Right cardiac atrium (tissue), 5 donors: Measurements from ENCODE around the gene BCAS3. TPM values are rescaled to one million over a fixed set of nuclear protein-coding genes. Genes with fewer than 3 reads are reported as not detected.

Experiments
- ATAC-seq, 2 donors: fragments of 200-7000 bp; cut with Tn5 transposase; one replicate each; pipeline versions ENCODE4 v1.8.0 to v1.9.1; 2020; ENCODE audit warnings: moderate library complexity in 2 of 2, mild to moderate bottlenecking in 1 of 2
- DNase-seq, 3 donors: peaks; one replicate each; pipeline ENCODE4 v3.0.0-alpha.2; 2020
- H3K27ac ChIP-seq: one replicate; pipeline ENCODE4 v1.5.1; 2013; ENCODE audit warnings: mild to moderate bottlenecking, low read length, control low read depth, moderate library complexity
- H3K27me3 ChIP-seq: one replicate; pipeline ENCODE4 v1.6.1; 2013; ENCODE audit not compliant: control insufficient read depth, insufficient read depth
- H3K4me1 ChIP-seq: one replicate; pipeline ENCODE4 v1.6.1; 2013; ENCODE audit warnings: low read length; ENCODE audit not compliant: control insufficient read depth, insufficient read depth
- H3K4me3 ChIP-seq: one replicate; pipeline ENCODE4 v1.5.1; 2013; ENCODE audit warnings: low read length, control low read depth
- H3K9me3 ChIP-seq: one replicate; pipeline ENCODE4 v1.6.1; 2013; ENCODE audit warnings: low read length; ENCODE audit not compliant: control insufficient read depth
- WGBS: extraction: QIAGEN DNeasy Blood & Tissue Kit; methylation state at CpG from one replicate; pipeline ENCODE4 v1.1.7; 2013; 5-methylcytosine and 5-hydroxymethylcytosine counted together
- intact Hi-C, 4 donors: fragments of 100-400 bp; cut with DNase I; formaldehyde crosslinking; loops; one replicate each; pipeline versions ENCODE4 v1.11.0 to v1.14.0; 2022 to 2023
- polyA plus RNA-seq: library from polyadenylated mRNA; stranded (reverse); fragments of 200-250 nt; gene quantifications from one replicate; pipeline ENCODE4 v1.2.3, GENCODE V29; 2013
- total RNA-seq, 4 donors: library from RNA; stranded (reverse); fragmentation: NEBNext Ultra II Directional; extraction: Animal tissue kit (Norgen Biotek cat#: 25700); gene quantifications; one replicate each; pipeline ENCODE4 v1.2.1, GENCODE V29; 2021
- donor health status: healthy with polysubstance abuse.
- donor health status: DM: no; HTN: yes; CAD: no.
- donor health status: DM: no; HTN: no; CAD: no.
- donor health status: DM: no; HTN: yes; CAD: no; lungs with severe emphysema.
- donor health status: DM: yes; HTN: yes; CAD: no.

BCAS3 gene
- total and polyA plus RNA-seq, 5 donors, result 6.6 to 19.6 (median 19.1) TPM

GRCh38 chr17:60904582-60904981, 226.9 kb downstream of the BCAS3 start:
- intact Hi-C loops, result no loop called here
- Histone ChIP-seq H3K4me1 (no peaks in the 10 kb centered on the region), H3K9me3 (no peaks in the 10 kb centered on the region), H3K27ac (no peak overlapping the region), H3K27me3 (no peaks in the 10 kb centered on the region), H3K4me3 (no peak overlapping the region)
- 97% methylated on average over 2 of the region's 2 CpGs for WGBS
- ATAC-seq (no peak), DNase-seq (no peak)

GRCh38 chr17:60905709-60906108, 228.1 kb downstream of the BCAS3 start:
- intact Hi-C loops, result no loop called here
- H3K4me1 ChIP-seq, result no peaks in the 10 kb centered on the region
- no peak overlapping the region for H3K4me3 ChIP-seq
- DNase-seq (no peak), ATAC-seq (no peak)
- H3K9me3 ChIP-seq, result no peaks in the 10 kb centered on the region
- no peaks in the 10 kb centered on the region for H3K27me3 ChIP-seq
- H3K27ac ChIP-seq, result no peak overlapping the region
- WGBS, result 97% methylated on average over 3 of the region's 3 CpGs

- 66% methylated on average over 4 of the region's 4 CpGs for WGBS
- no peak for ATAC-seq
- intact Hi-C loops, result no loop called here
Observed at GRCh38 chr17:60908324-60908723, 230.7 kb downstream of the BCAS3 start.

GRCh38 chr17:60909405-60909804, 231.8 kb downstream of the BCAS3 start:
- H3K27me3 ChIP-seq, result no peaks in the 10 kb centered on the region
- 86% methylated on average over 1 of the region's 1 CpG for WGBS
- no peaks in the 10 kb centered on the region for H3K4me1 ChIP-seq
- H3K9me3 ChIP-seq, result no peaks in the 10 kb centered on the region
- ATAC-seq (no peak), DNase-seq (no peak)
- no peak overlapping the region for H3K4me3 ChIP-seq
- H3K27ac ChIP-seq, result no peak overlapping the region
- intact Hi-C loops, result no loop called here

More at GRCh38 chr17:60908324-60908723, 230.7 kb downstream of the BCAS3 start:
- H3K27me3 ChIP-seq, result no peaks in the 10 kb centered on the region
- H3K4me1 ChIP-seq, result no peaks in the 10 kb centered on the region
- no peaks in the 10 kb centered on the region for H3K9me3 ChIP-seq
- no peak overlapping the region for H3K27ac ChIP-seq
- DNase-seq, result no peak
- no peak overlapping the region for H3K4me3 ChIP-seq

GRCh38 chr17:60910415-60910814, 232.8 kb downstream of the BCAS3 start:
- ATAC-seq (no peak), DNase-seq (no peak)
- intact Hi-C loops, result no loop called here
- WGBS, result 98% methylated on average over 6 of the region's 6 CpGs
- no peaks in the 10 kb centered on the region for H3K27me3 ChIP-seq
- H3K27ac ChIP-seq, result no peak overlapping the region
- H3K9me3 ChIP-seq, result no peaks in the 10 kb centered on the region
- no peaks in the 10 kb centered on the region for H3K4me1 ChIP-seq
- H3K4me3 ChIP-seq, result no peak overlapping the region

- Histone ChIP-seq H3K27me3 (no peaks in the 10 kb centered on the region), H3K4me3 (no peak overlapping the region), H3K4me1 (no peaks in the 10 kb centered on the region), H3K27ac (no peak overlapping the region), H3K9me3 (no peaks in the 10 kb centered on the region)
- intact Hi-C loops, result no loop called here
- no peak for DNase-seq
- ATAC-seq, result no peak
- WGBS, result 92% methylated on average over 1 of the region's 1 CpG
Observed at GRCh38 chr17:60914078-60914477, 236.4 kb downstream of the BCAS3 start.

- ATAC-seq (no peak), DNase-seq (no peak)
- Histone ChIP-seq H3K9me3 (no peaks in the 10 kb centered on the region), H3K4me1 (no peaks in the 10 kb centered on the region), H3K27ac (no peak overlapping the region), H3K4me3 (no peak overlapping the region), H3K27me3 (no peaks in the 10 kb centered on the region)
- WGBS, result 99% methylated on average over 1 of the region's 1 CpG
- intact Hi-C loops, result no loop called here
Observed at GRCh38 chr17:60916043-60916442, 238.4 kb downstream of the BCAS3 start.

- ATAC-seq (no peak), DNase-seq (no peak)
- 98% methylated on average over 2 of the region's 2 CpGs for WGBS
- Histone ChIP-seq H3K27me3 (no peaks in the 10 kb centered on the region), H3K9me3 (no peaks in the 10 kb centered on the region), H3K4me1 (no peaks in the 10 kb centered on the region), H3K27ac (no peak overlapping the region), H3K4me3 (no peak overlapping the region)
- intact Hi-C loops, result no loop called here
Observed at GRCh38 chr17:60920107-60920506, 242.5 kb downstream of the BCAS3 start.

- ATAC-seq, result no peak
- no peak for DNase-seq
- intact Hi-C loops, result no loop called here
- Histone ChIP-seq H3K27me3 (no peaks in the 10 kb centered on the region), H3K9me3 (no peaks in the 10 kb centered on the region), H3K27ac (no peak overlapping the region), H3K4me3 (no peak overlapping the region), H3K4me1 (no peaks in the 10 kb centered on the region)
- 78% methylated on average over 1 of the region's 1 CpG for WGBS
Observed at GRCh38 chr17:60923000-60923399, 245.3 kb downstream of the BCAS3 start.

GRCh38 chr17:60926466-60927183, 249.0 kb downstream of the BCAS3 start:
- DNase-seq (no peak), ATAC-seq (no peak)
- no peaks in the 10 kb centered on the region for H3K9me3 ChIP-seq
- WGBS, result 67% methylated on average over 3 of the region's 3 CpGs
- H3K4me3 ChIP-seq, result no peak overlapping the region
- no peaks in the 10 kb centered on the region for H3K27me3 ChIP-seq
- no peak overlapping the region for H3K27ac ChIP-seq
- no peaks in the 10 kb centered on the region for H3K4me1 ChIP-seq
- intact Hi-C loops, result no loop called here

GRCh38 chr17:60933739-60934138, 256.1 kb downstream of the BCAS3 start:
- DNase-seq (no peak), ATAC-seq (no peak)
- 95% methylated on average over 2 of the region's 2 CpGs for WGBS

GRCh38 chr17:60934723-60935122, 257.1 kb downstream of the BCAS3 start:
- Histone ChIP-seq H3K27ac (no peak overlapping the region), H3K27me3 (no peaks in the 10 kb centered on the region), H3K4me3 (no peak overlapping the region), H3K4me1 (no peaks in the 10 kb centered on the region), H3K9me3 (no peaks in the 10 kb centered on the region)
- ATAC-seq, result no peak
- no peak for DNase-seq
- 93% methylated on average over 6 of the region's 6 CpGs for WGBS
- intact Hi-C loops, result no loop called here

More at GRCh38 chr17:60933739-60934138, 256.1 kb downstream of the BCAS3 start:
- no peak overlapping the region for H3K4me3 ChIP-seq
- H3K9me3 ChIP-seq, result no peaks in the 10 kb centered on the region
- H3K4me1 ChIP-seq, result no peaks in the 10 kb centered on the region
- intact Hi-C loops, result no loop called here
- no peaks in the 10 kb centered on the region for H3K27me3 ChIP-seq
- no peak overlapping the region for H3K27ac ChIP-seq
